CD4-positive, alpha-beta T cell treated with Interleukin-15 for 4 hours (primary cell): ENCODE measurements around the gene CCDC85C.

Experiments
- DNase-seq: peaks from one replicate; pipeline ENCODE4 v3.0.0-alpha.2; 2020; ENCODE audit warnings: low spot score

Gene CCDC85C

DNA sequence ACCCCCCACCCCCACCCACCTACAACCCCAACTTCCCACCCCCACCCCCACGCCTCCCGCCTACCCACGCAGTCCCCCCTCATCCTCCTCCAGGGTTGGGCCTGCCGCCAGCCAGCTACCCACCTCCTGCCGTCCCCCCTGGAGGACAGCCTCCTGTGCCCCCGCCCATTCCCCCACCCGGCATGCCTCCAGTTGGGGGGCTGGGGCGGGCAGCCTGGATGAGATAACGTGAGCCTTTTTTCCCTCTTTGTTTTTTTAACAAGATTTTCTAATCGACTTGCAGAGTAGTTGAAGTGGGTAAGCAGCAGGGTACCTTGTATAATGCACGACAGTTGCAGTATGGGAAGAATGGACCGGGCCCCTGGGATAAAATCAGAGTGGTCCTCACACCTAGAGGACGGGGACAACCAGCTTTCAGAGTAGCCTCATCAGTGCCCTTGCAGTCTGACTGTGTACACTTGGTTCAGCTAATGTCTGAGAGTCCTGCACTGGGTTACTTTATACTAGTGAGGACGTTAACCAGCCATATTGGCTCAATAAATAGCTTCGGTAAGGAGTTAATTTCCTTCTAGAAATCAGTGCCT is 93.4 kb downstream of the CCDC85C start:
- DNase-seq: no peak

DNA sequence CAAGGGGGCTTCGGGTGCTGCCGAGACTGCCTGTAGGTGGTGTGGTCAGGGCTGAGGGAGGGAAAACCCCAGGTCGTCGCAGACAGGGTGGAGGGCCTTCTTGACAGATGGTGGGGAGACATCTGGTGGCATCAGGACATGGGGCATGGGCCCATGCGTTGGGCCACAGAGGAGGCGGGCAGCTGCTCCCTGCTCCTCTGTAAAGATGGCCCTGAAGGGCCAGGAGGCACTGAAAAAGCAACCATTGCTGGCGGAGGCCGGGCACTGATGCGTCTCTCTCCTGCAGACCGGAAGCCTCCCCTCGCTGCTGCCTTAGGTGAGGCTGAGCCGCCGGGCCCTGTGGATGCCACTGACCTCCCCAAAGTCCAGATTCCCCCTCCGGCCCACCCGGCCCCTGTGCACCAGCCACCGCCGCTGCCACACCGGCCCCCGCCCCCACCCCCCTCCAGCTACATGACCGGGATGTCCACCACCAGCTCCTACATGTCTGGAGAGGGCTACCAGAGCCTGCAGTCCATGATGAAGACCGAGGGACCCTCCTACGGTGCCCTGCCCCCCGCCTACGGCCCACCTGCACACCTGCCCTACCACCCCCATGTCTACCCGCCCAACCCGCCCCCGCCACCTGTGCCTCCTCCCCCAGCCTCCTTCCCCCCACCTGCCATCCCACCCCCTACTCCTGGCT is 94.0 kb downstream of the CCDC85C start:
- no peak for DNase-seq

DNA sequence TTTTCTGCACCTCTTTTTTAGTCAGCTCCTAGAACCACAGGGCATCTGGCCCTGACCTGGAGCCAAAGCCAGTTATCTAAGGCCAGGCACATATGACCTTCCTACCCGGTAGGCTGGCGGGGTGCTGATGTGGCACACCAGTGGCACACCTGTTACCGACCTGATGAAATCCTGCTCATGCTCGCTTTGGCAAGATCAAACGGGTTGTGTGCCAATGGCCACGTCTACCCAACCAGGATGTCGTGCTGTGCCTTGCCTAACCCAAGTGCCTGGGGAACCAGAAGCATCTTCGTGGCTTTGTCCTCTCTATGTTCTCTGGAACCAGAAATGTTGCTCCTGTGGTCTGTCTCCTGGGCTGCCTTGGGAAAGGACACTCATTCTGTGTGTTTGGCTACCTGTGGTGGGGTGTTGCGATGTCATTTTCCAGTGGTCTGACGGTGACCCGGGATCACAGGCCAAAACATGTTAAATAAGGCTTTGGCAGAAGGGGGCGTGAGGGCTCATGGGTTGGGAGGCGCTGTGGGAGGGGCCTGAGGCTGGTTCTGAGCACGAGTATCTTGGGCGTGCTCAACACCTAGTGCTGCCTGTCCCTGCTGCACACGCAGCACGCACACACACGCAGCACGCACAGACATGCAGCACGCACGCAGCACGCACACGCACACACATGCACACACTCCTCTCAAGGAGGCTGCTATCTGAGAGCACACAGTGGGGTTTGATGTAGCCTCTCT is 94.9 kb downstream of the CCDC85C start:
- no peak for DNase-seq

DNA sequence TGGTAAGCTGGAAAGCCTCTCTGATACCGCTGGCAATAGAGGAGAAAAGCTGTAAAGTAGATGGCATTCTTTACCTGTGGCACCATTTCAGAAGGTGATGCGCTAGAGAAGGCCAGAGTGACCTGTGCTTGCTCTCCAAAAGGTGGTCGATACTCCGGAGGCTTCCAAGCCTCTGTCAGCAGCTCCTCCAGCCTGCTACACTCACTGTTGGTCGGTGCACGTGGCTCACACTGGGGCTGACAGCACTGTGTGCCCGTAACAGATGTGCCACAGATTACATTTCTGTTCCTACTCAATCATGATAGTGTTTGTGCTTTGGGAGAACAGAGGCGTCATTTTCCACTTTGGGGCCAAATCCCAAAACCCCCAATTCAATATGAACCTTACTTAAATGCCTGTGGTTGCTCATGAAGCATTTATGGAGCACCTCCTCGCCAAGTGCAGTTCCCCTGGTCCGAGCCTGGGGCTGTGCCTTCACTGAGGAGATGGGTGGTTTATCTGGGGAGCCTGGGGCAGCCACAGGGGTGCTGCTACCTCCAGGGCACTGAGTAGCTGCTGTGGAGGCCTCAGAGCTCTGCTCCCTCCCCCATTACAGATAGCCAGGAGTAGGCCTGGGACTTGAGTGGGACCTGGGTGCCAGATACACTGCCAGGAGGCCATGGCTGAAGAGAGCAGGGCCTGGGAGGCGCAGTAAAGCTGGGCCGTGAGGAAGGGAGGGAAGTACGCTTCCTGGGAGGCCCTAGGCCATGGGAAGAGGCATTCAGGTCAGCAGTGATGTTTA is 96.0 kb downstream of the CCDC85C start:
- no peak for DNase-seq

DNA sequence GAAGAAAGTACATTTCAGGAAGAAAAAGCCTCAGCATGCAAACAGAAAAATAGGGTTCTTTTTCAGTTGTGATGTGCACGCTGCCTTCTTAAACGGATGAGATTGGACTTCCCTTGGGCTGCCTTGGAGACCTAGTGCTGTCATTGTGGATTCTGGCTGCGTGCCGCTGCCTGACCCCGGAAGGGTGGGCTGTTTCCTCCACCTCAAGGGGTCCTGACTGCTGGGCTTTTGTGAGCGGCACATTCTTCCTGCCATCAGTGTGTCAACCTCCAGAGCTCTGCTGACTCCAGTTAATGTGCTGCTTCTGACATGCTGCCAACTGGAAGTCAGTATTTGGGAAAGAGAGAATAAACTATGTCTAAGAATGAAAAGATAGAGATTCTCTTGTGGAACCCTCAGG is 97.7 kb downstream of the CCDC85C start:
- no peak for DNase-seq

DNA sequence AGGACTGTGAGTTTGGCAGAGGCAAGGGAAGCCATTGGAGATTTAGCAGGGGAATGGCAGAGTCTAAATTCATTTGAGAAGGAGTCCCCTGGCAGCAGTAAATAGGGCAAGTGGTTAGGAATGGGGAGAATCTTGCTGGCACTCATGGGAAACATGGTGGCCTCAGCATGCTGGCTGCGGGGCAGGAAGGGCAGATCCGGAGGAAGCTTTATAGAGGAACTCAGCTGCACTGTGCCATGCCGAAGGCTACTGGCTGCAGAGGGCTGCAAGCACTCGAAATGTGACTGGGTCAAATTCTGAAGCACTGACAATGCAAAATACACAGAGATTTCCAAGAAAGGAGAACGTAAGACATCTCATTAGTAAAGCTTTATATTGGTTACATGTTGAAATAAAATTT is 98.9 kb downstream of the CCDC85C start:
- no peak for DNase-seq

DNA sequence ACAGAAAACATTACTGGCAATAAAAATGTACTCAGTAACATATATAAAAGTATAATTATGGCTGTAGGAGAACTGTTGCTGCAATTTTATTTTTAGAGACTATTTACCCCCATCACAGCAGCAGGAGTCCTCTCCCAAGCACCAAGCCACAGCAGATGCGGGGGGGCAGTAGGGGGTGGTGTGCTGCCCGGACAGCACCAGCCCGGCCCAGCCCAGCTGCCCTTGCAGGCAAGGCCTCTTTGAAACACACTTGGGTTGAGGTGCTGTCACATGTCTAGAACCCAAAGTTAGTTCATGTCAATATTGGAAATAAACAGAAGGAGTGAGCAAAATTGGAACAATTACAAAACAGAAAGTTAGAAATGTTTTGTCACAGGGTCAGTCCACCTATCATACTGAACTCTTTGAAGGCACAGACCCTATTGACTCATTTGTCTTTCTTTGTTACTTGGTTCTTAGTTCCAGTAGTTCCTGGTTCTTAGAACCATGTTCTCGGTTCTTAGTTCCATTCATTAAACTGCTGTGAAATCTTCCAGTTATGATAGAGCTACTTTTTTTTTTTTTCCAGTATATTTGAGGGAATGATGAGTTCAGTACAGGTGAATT is 100.1 kb downstream of the CCDC85C start:
- DNase-seq: no peak

DNA sequence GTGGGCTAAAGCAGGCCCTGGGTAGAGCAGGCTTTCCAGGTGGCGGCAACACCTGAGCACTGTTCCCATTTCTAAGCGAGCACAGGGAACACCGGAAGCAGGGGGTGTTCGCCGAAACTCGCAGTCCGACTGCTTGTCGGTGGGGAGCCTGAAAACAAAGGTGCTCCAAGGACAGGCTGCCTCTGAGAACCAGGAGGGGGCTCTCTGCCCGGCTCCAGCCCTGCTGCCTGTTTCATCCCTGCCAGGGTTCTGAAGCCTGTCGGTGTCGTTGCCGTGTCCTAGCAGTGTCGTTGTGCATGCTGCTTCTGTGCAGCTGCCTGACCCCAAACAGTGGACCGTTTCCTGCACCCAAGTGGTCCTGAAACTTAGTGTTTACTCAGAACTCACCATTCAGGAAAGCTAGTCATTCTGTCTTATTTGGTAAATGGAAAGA is 101.0 kb downstream of the CCDC85C start:
- no peak for DNase-seq

DNA sequence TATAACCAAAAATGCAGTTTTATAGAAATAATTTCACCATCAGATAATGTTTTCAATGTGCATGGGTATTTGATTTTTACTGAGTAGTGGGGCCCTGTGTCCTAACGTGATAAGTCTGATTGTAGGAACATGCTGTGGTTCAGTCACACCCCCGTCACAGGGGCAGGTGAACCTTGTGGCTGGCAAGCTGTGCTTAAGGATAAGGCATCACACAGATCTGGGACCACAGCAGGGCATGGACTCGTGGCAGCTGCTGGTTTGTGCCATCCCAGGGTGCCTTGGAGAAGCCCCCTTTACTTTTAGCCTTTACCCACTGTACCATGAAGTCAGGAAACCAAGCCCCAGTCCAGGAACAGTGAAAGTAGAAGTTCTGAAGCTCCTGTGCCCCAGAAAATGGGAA is 106.1 kb downstream of the CCDC85C start:
- no peak for DNase-seq

DNA sequence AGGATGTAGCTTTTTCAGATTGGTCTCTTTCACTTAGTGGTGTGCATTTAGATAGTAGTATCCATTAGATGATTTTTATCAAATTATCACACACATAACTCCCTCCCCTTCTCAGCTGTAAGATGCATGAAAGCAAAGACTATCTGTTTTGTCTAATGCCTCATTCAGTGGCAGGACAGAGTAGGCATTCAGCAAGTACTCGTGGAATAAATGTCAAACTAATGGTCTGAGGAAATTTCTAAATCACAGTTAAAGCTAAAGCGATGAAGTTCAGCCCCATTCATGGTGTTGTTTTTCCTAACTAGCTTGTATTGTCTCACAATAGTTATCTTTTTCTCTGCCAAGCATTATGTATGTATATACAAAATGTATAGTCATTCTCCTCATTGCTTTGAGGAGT is 106.7 kb downstream of the CCDC85C start:
- DNase-seq: no peak

DNA sequence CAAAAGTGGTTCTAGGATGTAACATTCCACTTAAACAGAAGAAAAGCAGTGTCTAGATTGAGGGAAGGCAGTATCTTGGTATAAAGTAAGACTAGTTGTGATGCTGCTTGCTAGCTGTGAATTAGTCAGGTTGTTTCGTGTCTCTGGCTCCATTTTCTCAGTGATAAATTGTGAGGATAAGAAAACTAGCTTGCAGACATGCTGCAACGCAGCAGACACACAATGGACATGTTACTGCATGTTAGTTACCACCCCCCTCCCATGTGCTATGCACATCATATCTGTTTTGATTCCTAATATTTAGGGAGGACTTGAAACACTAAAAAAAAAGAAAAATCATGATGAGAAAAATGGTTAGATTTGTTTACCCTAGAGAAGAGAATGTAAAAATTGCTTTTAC is 119.9 kb downstream of the CCDC85C start:
- no peak for DNase-seq

DNA sequence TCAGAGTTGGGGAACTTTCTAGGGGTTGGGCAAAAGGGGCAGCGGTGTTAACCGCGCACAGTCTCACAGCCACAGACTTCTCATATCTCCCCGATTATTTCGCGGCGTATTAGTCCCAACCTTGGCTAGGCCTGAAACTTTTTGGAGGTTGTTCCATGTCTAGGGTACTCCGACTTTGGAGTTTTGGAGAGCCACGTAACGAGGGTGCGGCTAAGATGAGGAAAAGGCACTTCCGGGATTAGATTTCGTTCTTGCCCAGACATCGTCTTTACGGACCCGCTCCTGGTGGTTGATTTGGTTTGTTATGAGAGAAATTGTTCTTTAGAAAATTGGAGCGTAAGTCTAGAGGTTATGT is 122.3 kb downstream of the CCDC85C start:
- DNase-seq: no peak

DNA sequence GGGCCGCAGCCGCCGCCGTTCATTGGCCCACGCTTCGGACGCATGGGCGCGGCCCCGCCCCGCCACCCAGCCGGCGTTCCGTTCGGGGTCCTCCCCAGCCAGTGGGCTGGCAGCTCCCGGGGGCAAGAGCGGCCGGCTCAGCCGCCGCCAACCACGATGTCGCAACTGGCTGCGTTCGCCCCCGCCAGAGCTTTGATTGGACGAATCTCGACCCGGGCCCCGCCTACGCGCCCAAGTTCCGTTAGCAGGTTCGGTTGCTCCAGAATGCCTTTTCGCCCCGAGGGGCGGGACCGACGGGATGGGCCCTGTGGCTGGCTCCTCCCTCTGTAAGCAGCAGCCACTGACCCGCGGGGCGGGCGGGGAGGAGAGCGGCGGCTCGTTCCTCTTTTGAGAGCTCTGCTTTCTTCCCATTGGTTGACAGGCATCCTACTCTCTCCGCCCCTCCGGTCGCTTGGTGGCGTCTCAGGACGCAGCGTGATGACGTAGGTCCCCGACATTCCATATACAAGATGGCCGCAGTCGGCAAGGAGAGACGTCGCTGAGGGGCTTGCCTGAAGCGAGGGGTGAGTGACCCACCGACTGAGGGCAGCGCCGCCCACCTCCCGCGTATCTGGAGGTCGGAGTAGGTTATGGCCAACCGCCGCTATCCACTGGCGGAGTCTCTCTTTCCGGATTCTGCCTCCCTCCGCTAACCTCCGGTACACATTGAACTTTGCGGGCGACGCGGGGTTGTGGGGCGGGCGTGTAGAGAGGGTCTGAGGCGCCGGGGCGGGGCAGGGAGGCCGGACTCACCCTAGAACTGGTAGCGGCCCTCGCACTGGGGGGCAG is 122.9 kb downstream of the CCDC85C start, which contains the start of gene CCNK:
Gene CCNK (plus strand): TSS at position 493 of the 828 bp plus-strand sequence. CDS start 11,269 bp downstream, outside the sequence.
- DNase-seq: peak; percentile 100

DNA sequence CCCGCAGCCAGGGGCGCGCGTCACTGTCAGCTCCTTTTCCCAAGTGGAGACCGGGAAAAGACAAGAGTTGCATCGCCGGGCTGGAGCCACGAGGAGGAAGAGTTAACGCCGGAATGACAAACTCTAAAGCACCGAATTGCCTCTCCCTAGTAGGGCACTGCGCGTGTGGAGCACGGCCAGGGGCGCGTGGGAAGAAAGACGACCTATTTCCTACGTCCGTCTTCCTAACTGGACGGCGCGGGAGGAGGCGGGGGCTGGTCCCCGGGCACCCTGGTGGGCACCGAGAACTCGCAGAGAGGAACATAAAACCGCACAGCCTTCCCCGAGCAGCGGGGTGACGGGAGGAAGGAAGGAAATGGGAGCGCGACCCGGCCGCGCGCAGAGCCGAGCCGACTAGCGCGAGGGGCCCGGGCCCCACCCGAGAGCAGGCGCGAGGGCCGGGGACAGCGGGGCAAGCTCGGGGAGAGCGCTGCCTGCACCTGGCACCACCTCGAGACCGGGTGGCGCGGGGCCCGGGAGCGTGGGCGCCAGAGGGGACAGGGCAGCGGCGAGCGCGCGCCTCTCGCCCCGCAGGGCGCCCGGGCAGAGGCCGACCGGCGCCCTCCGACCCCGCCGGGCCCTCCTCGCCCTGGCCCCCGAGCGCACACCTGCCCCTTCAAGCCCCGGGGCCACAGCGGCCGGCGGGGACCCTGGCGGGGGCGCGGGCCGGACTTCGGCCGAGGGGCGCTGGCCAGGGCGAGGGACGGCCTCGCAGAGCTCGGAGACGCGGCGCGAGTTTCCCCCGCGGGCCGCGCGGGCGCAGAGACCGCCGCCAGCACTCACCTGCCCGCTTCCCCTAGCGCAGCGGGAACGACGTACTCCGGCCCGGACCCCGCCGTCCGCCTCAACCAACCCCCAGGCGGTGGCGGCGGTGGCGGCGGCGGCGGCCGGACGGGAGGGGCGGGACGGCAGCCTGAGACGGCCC is 123.8 kb downstream of the CCDC85C start, which contains the start of gene SETD3:
Gene SETD3 (minus strand): TSS at position 954 of the 964 bp plus-strand sequence. CDS start 15,054 bp downstream, outside the sequence.
- peak; percentile 8 for DNase-seq

DNA sequence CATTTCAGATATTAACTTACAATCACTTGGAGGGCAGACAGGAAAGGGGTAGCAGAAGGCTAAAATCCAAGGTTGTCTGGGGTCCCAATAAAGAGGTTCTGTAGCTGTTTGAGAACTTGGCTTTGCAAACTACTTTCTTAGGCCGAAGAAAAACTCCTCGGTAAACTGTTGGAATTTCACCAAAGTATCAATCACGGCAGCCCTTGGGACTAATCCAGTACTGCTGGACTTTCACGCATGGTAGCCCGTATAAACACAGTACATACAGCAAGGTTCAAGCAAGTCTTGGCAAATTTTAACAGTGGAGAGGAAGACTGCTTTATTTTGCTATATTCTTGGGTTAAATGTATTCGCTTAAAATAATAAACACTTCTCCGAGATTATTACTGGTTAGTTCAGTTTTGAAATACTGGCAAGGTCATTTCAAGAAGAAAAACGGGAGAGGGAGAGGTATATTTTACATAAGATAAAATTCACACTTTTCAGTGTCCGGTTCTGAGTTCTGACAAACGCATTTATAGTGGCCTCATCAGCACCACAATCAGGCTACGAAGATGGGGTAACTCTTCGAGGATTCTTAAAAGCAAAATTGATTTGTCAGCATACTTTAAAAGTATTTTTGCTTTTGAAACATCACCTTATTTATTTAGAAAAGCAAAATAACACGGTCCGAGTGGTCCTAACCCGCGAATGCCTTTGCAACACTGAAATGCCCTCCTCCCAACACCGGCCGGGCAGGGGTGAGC is 124.7 kb downstream of the CCDC85C start:
- no peak for DNase-seq

DNA sequence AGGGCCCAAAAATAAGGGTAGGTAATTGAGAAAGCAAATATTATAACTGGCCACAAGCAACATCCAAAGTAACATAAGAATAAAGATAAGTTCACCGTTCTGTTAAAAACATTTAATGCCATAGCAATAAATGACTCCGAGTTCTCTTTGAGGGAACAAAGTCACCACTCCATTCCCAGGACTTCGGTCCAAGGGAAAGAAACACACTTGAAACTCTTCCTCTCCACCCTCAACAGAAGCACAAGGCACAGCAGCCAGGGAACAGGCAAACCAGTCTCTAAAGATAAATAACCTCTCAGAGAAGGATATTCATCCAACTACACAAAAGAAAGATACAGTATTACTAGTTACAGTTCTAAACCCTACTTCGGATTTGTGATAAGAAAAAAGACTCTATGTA is 125.9 kb downstream of the CCDC85C start:
- DNase-seq: no peak

DNA sequence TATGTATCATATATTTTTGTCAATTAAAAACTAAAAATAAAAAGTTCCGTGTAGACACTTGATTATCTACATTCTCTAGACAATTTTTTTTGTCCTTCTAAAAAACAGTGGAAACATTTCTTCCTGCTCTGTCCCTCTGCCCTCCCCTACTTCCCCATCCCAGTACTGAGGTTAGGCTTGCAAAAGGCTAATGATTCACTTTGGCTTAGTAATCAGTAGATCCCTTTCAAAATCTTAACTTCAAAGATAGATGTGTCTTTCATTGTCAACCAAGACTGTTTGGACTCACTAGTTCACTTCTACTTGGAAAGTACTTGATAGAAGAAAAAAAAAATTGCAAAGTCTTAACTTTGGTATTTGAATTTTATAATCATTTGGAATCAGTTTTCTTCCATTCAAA is 127.1 kb downstream of the CCDC85C start:
- DNase-seq: no peak

DNA sequence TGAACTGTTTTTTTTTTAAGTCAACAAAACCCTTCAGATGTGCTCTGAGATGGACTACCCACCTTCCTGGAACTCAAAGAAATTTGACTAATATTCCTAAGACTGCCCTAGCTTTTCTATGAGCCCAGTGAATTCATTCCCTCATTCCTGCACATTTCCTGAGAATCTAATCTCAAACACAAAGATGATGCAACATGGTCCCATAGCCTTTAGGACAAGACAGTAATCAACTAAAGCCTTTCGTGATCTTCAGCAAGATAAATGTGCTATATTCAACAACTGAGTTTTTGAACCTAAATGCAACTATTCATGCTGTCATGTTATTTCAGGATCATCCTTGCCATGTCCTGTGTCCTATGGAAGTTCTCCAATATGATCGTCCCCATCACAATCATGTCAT is 128.3 kb downstream of the CCDC85C start:
- no peak for DNase-seq

DNA sequence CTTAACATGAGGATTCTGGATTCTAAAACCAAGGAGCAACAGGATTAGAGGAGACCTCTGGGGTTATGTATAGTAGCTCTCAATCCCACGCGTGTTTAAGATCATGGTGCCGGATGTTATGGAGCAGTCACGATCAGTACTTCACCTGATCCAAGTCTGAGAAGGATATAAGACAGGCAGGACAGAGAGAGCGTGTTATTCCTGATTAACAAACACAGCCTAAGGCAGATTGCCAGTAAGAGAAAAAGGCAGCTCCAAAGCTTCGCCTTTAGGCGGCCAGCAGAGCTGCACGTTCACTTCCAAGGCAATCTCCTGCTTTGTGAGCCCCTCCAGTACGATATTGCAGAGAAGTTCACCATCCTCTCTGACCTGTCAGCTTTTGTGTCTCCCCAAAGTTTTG is 128.8 kb downstream of the CCDC85C start:
- DNase-seq: no peak
